AG04450 (cell line): ENCODE results near the gene SNX18. TPM values are rescaled to one million over a fixed set of nuclear protein-coding genes. Genes with fewer than 3 reads are reported as not detected.
A peak's percentile ranks its signal among the peaks of the same experiment; 100 is the strongest.

Experiments used
- CTCF ChIA-PET: fragments of 300-600, 350-600 bp; formaldehyde crosslinking; extraction: SDS; loops from one replicate; lab custom pipeline; 2022; ENCODE audit warnings: antibody characterized with exemption, inconsistent platforms; lab: Charles Lee
- POLR2A ChIA-PET: fragments of 350-600 bp; formaldehyde crosslinking; extraction: SDS; loops from one replicate; lab custom pipeline; 2021; ENCODE audit warnings: antibody characterized with exemption, inconsistent platforms; lab: Yijun Ruan, JAX
- DNase-seq: peaks from one replicate; pipeline ENCODE4 v3.0.0-alpha.2; 2011; ENCODE audit warnings: low read depth, low spot score
- H3K27ac ChIP-seq: one replicate; pipeline ENCODE4 v1.5.1; 2012; ENCODE audit warnings: low read depth, low read length, control low read depth
- H3K27me3 ChIP-seq: one replicate; pipeline ENCODE4 v1.6.0; 2012; ENCODE audit warnings: low read length; ENCODE audit not compliant: control insufficient read depth, insufficient read depth
- H3K4me3 ChIP-seq: 2 replicates; pipeline ENCODE4 v1.5.1; 2011; ENCODE audit warnings: mild to moderate bottlenecking, low read depth, low read length, control low read depth
- H3K9me3 ChIP-seq: 2 replicates; pipeline ENCODE4 v1.5.1; 2012; ENCODE audit warnings: low read length; ENCODE audit not compliant: control insufficient read depth, insufficient read depth
- polyA plus RNA-seq: library from polyadenylated mRNA; depleted of rRNA; stranded (reverse); fragments of >200 nt; gene quantifications from 2 replicates; pipeline ENCODE4 v1.2.3, GENCODE V29; 2011
- TF ChIP-seq, protein P1 (sequence below): IDR thresholded peaks from 2 replicates; pipeline ENCODE4 v1.5.1; 2011; ENCODE audit warnings: low read depth, low read length, control low read depth, inconsistent platforms

The SNX18 gene
- polyA plus RNA-seq, 1 experiment = 74.1 TPM

DNA sequence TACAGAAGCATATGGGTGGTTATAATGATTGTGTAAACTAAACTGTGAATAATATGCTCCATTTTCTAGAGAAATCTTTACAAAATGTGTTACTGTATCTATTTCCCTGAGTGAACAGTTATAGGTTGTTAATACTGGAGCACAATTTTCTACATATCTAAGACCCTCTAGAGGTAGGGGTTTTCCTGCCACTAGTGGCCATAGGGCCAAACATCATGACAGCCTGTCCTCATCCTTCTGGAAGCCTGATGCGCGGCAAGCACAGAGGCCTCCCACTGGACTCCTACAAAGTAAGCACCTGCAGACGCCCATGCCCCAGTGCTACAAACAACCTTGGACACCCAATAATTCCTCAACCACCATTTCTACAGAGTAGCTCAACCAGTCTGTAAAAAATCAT lies 1.9 kb upstream of the SNX18 start:
- peaks cover 13% of the 10 kb centered on the region for H3K9me3 ChIP-seq
- TF ChIP-seq, protein P1, sequence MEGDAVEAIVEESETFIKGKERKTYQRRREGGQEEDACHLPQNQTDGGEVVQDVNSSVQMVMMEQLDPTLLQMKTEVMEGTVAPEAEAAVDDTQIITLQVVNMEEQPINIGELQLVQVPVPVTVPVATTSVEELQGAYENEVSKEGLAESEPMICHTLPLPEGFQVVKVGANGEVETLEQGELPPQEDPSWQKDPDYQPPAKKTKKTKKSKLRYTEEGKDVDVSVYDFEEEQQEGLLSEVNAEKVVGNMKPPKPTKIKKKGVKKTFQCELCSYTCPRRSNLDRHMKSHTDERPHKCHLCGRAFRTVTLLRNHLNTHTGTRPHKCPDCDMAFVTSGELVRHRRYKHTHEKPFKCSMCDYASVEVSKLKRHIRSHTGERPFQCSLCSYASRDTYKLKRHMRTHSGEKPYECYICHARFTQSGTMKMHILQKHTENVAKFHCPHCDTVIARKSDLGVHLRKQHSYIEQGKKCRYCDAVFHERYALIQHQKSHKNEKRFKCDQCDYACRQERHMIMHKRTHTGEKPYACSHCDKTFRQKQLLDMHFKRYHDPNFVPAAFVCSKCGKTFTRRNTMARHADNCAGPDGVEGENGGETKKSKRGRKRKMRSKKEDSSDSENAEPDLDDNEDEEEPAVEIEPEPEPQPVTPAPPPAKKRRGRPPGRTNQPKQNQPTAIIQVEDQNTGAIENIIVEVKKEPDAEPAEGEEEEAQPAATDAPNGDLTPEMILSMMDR = no peak
- no peak overlapping the region for H3K4me3 ChIP-seq
- peak overlapping the region; percentile 90 for H3K27ac ChIP-seq
- H3K27me3 ChIP-seq = no peaks in the 10 kb centered on the region
- ChIA-PET CTCF (interaction anchor here (0.9 to 6.3 kb wide), 14 partner anchors 26 to 389 kb away, joined by 3 to 81 read pairs (median 12); no protein-coding TSS in a partner anchor), POLR2A (no interaction called here)
- no peak for DNase-seq

DNA sequence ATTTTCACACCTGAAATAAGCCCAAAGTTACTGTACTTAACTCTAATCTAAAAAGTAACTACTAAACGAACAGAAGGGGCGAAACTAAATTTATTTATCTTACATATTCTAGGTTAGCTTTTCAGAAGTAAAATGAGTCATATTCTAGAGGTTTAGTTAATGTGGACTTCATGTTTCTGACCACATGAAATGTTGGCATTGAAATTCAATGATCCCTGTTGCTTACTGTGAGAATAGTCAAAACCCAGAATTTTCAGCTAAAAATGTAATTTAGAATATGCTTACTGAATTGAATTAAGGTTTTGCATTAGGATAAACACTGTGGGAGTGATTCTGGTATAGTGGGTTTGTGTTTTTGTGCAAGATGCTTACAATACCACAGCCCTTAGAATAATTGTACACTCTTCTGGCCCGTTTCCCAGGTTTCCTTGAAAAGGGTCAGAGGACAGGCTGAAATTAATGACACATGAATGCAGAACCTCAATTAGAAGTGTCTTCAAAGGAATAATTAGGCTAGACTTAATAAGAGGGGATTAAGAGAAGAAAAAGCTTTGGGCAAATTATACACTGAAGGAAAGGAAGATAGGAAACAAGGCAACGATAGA lies 1.4 kb upstream of the SNX18 start:
- Histone ChIP-seq H3K27me3 (no peaks in the 10 kb centered on the region), H3K4me3 (no peak overlapping the region), H3K27ac (no peak overlapping the region), H3K9me3 (peaks cover 13% of the 10 kb centered on the region)
- ChIA-PET POLR2A (interaction anchor here (1.6 to 2.5 kb wide), 3 partner anchors 228 to 385 kb away, joined by 6 to 13 read pairs (median 8); no protein-coding TSS in a partner anchor), CTCF (interaction anchor here (0.5 to 6.3 kb wide), 44 partner anchors 9 to 643 kb away, joined by 3 to 81 read pairs (median 4); partner anchors contain the start of gene GPX8)
- TF ChIP-seq, protein P1 = no peak
- no peak for DNase-seq

DNA sequence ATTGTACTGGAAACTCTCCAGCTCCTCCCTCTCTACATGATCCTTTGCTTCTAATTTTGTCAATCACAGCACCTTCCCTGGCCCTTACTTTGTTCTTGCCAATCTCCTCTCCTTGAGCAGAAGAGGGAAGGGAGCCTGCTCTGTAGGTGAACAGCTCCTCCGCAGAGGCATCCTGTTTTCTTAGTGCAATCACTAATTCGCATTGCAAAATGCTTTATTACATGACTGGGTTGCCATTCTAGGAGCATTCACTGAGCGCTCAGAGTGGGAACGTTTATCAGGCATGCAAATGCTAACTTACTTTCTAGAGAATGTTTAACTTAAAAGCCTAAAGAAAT lies 416 bp upstream of the SNX18 start:
- DNase-seq = no peak
- H3K27ac ChIP-seq = peak overlapping the region; percentile 32
- POLR2A ChIA-PET = interaction anchor here (0.6 to 2.5 kb wide), 6 partner anchors 108 to 384 kb away, joined by 3 to 13 read pairs (median 6); no protein-coding TSS in a partner anchor
- CTCF ChIA-PET = interaction anchor here (0.5 to 6.3 kb wide), 48 partner anchors 8 to 1180 kb away, joined by 3 to 81 read pairs (median 4); partner anchors contain the start of gene GPX8
- peaks cover 13% of the 10 kb centered on the region for H3K9me3 ChIP-seq
- no peaks in the 10 kb centered on the region for H3K27me3 ChIP-seq
- TF ChIP-seq, protein P1 = no peak
- peak overlapping the region; percentile 43 for H3K4me3 ChIP-seq

DNA sequence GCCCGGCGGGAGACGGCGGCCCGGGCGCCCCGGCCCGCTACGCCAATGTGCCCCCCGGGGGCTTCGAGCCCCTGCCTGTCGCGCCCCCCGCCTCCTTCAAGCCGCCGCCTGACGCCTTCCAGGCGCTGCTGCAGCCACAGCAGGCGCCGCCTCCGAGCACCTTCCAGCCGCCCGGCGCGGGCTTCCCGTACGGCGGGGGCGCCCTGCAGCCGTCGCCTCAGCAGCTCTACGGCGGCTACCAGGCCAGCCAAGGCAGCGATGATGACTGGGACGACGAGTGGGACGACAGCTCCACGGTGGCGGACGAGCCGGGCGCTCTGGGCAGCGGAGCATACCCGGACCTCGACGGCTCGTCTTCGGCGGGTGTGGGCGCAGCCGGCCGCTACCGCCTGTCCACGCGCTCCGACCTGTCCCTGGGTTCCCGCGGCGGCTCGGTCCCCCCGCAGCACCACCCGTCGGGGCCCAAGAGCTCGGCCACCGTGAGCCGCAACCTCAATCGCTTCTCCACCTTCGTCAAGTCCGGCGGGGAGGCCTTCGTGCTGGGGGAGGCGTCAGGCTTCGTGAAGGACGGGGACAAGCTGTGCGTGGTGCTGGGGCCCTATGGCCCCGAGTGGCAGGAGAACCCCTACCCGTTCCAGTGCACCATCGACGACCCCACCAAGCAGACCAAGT lies 723 bp downstream of the SNX18 start:
- H3K4me3 ChIP-seq = peak overlapping the region; percentile 68
- POLR2A ChIA-PET = interaction anchor here (0.5 to 2.5 kb wide), 9 partner anchors 37 to 383 kb away, joined by 3 to 13 read pairs (median 5); no protein-coding TSS in a partner anchor

More for the DNA sequence above, 723 bp downstream of the SNX18 start:
- no peak for DNase-seq
- peak overlapping the region; percentile 73 for H3K27ac ChIP-seq
- H3K9me3 ChIP-seq = peaks cover 13% of the 10 kb centered on the region
- TF ChIP-seq, protein P1 = no peak
- no peaks in the 10 kb centered on the region for H3K27me3 ChIP-seq
- CTCF ChIA-PET = interaction anchor here (1.2 to 6.3 kb wide), 4 partner anchors 101 to 376 kb away, joined by 4 to 81 read pairs (median 44); no protein-coding TSS in a partner anchor
